ENCODE data around the gene ZMYND15. TPM values are rescaled to one million over a fixed set of nuclear protein-coding genes. Genes with fewer than 3 reads are reported as not detected.

Gene ZMYND15
- total and polyA plus RNA-seq, 2 of the 13 experiments (the other 11 are each of a cell fraction or from before 2014, with no cell fraction given): 0.24 to 2.7 TPM

DNA sequence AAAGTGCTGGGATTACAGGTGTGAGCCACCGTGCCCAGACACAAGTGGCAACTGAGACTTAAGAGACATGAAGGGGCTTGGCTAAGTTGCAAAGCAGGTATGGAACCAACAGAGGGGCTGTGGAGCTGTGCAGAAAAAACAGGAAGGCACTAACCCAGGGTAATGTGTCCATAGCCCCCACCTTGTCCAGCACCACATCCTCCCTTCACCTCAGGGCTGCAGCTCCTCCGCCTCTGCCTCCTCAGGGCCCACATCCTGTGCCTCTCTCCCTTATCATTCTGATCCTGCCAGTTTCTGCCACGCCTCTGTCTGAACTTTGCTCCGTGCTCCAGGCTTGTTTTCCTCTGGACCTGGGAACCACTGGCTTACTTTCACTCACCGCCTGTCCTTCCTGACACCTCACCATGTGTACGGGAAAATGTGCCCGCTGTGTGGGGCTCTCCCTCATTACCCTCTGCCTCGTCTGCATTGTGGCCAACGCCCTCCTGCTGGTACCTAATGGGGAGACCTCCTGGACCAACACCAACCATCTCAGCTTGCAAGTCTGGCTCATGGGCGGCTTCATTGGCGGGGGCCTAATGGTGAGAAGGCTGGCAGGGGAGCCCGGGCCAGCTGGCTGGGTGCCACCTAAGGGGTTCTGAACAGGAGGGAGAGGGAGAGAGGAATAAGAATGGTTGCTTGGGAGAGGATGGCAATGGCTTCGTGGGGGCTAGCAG lies 32.0 kb downstream of the ZMYND15 start, which contains the start of gene TM4SF5 (continued):
- TF ChIP-seq, protein P1, sequence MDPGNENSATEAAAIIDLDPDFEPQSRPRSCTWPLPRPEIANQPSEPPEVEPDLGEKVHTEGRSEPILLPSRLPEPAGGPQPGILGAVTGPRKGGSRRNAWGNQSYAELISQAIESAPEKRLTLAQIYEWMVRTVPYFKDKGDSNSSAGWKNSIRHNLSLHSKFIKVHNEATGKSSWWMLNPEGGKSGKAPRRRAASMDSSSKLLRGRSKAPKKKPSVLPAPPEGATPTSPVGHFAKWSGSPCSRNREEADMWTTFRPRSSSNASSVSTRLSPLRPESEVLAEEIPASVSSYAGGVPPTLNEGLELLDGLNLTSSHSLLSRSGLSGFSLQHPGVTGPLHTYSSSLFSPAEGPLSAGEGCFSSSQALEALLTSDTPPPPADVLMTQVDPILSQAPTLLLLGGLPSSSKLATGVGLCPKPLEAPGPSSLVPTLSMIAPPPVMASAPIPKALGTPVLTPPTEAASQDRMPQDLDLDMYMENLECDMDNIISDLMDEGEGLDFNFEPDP (CRISPR knock-in tag; conservative IDR thresholded peaks at IDR 0.05): no peak
- TF ChIP-seq, protein P2, sequence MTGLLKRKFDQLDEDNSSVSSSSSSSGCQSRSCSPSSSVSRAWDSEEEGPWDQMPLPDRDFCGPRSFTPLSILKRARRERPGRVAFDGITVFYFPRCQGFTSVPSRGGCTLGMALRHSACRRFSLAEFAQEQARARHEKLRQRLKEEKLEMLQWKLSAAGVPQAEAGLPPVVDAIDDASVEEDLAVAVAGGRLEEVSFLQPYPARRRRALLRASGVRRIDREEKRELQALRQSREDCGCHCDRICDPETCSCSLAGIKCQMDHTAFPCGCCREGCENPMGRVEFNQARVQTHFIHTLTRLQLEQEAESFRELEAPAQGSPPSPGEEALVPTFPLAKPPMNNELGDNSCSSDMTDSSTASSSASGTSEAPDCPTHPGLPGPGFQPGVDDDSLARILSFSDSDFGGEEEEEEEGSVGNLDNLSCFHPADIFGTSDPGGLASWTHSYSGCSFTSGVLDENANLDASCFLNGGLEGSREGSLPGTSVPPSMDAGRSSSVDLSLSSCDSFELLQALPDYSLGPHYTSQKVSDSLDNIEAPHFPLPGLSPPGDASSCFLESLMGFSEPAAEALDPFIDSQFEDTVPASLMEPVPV (CRISPR knock-in tag; IDR thresholded peaks at IDR 0.05): peak; percentile 95
- TF ChIP-seq TEAD2 (CRISPR knock-in tag; IDR thresholded peaks at IDR 0.05) (0 out of 2 replicates have a peak, but pooled peaks have one; percentile 13), GATA4 (IDR thresholded peaks at IDR 0.05; ENCODE audit: borderline replicate concordance, low read depth) (peak; percentile 57)
- TF ChIP-seq, protein P3, sequence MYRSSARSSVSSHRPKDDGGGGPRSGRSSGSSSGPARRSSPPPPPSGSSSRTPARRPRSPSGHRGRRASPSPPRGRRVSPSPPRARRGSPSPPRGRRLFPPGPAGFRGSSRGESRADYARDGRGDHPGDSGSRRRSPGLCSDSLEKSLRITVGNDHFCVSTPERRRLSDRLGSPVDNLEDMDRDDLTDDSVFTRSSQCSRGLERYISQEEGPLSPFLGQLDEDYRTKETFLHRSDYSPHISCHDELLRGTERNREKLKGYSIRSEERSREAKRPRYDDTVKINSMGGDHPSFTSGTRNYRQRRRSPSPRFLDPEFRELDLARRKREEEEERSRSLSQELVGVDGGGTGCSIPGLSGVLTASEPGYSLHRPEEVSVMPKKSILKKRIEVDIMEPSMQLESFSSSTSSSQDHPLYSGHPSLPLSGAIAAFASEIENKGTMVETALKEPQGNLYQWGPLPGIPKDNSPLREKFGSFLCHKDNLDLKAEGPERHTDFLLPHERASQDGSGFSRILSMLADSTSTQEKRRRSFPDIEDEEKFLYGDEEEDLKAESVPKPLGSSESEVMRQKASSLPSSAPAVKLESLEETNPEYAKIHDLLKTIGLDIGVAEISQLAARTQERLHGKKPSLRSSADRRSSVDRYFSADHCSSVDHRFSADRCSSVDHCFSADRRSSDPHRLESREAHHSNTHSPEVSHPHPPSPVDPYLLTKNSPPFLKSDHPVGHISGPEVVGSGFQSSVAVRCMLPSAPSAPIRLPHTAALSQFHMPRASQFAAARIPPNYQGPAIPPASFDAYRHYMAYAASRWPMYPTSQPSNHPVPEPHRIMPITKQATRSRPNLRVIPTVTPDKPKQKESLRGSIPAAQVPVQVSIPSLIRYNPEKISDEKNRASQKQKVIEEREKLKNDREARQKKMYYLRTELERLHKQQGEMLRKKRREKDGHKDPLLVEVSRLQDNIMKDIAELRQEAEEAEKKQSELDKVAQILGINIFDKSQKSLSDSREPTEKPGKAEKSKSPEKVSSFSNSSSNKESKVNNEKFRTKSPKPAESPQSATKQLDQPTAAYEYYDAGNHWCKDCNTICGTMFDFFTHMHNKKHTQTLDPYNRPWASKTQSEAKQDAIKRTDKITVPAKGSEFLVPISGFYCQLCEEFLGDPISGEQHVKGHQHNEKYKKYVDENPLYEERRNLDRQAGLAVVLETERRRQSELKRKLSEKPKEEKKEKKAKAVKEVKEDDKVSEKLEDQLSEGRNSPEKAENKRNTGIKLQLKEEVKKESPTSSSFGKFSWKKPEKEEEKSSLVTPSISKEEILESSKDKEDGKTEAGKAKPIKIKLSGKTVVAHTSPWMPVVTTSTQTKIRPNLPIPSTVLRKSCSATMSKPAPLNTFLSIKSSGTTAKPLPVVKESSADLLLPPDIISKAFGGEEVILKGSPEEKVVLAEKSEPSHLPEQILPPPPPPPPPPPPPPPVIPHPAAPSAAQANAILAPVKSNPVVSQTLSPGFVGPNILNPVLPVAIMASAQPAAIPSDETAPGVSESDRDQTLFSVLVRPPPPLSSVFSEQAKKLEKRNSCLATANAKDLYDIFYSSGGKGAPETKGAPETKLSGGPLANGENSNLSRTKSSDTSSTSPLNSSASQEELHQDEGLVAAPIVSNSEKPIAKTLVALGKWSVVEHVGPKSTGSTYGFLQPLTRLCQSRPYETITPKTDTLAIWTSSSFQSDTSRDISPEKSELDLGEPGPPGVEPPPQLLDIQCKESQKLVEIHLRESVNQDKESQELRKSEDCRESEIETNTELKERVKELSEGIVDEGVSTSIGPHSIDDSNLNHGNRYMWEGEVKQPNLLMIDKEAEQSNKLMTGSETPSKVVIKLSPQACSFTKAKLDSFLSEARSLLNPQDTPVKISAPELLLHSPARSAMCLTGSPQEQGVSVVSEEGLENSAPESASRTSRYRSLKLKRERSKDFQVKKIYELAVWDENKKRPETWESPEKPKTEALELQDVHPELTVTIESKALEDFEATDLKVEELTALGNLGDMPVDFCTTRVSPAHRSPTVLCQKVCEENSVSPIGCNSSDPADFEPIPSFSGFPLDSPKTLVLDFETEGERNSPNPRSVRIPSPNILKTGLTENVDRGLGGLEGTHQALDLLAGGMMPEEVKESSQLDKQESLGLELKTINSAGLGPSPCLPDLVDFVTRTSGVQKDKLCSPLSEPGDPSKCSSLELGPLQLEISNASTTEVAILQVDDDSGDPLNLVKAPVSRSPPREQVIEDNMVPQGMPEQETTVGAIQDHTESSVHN (CRISPR knock-in tag; IDR thresholded peaks at IDR 0.05): no peak
- TF ChIP-seq, protein P4, sequence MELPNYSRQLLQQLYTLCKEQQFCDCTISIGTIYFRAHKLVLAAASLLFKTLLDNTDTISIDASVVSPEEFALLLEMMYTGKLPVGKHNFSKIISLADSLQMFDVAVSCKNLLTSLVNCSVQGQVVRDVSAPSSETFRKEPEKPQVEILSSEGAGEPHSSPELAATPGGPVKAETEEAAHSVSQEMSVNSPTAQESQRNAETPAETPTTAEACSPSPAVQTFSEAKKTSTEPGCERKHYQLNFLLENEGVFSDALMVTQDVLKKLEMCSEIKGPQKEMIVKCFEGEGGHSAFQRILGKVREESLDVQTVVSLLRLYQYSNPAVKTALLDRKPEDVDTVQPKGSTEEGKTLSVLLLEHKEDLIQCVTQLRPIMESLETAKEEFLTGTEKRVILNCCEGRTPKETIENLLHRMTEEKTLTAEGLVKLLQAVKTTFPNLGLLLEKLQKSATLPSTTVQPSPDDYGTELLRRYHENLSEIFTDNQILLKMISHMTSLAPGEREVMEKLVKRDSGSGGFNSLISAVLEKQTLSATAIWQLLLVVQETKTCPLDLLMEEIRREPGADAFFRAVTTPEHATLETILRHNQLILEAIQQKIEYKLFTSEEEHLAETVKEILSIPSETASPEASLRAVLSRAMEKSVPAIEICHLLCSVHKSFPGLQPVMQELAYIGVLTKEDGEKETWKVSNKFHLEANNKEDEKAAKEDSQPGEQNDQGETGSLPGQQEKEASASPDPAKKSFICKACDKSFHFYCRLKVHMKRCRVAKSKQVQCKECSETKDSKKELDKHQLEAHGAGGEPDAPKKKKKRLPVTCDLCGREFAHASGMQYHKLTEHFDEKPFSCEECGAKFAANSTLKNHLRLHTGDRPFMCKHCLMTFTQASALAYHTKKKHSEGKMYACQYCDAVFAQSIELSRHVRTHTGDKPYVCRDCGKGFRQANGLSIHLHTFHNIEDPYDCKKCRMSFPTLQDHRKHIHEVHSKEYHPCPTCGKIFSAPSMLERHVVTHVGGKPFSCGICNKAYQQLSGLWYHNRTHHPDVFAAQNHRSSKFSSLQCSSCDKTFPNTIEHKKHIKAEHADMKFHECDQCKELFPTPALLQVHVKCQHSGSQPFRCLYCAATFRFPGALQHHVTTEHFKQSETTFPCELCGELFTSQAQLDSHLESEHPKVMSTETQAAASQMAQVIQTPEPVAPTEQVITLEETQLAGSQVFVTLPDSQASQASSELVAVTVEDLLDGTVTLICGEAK (IDR thresholded peaks at IDR 0.05): no peak
- TF ChIP-seq, protein P4 (CRISPR knock-in tag; IDR thresholded peaks at IDR 0.05): peak; percentile 31; the same call in 1 of the 2 replicates
